GM21825 (cell line): Measurements from ENCODE around the gene KAZN.

Experiments
- ATAC-seq: cut with Tn5 transposase; IDR thresholded peaks from one replicate; pipeline ENCODE4 v1.9.1; 2021; ENCODE audit warnings: mild to moderate bottlenecking, moderate library complexity; ENCODE audit not compliant: unreplicated experiment

Gene KAZN

DNA sequence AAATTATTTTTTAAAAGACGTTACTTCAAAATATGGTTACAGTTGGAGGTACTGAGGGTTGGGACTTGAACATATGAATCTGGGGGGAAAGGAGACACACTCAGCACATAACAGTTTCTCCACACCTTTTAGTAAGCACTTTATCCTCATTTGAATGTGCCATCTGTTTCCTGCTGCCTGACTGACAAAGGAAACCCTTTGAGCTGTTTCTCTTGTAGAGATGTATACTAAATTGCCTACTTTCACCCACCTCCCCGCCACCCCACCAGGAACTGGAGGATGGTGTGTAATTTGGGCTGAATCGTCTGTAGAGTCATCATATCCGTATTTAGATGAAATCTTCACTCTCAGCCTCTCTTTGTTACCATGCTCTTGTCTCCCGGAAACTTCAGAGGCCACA, 108.1 kb downstream of the KAZN start:
- ATAC-seq, result no peak

- no peak for ATAC-seq
These were observed 109.3 kb downstream of the KAZN start for GRCh38 chr1:14707531-14708445.

GRCh38 chr1:14710331-14710730, 111.8 kb downstream of the KAZN start:
- ATAC-seq, result no peak

- ATAC-seq, result no peak
These were observed 113.7 kb downstream of the KAZN start for GRCh38 chr1:14712136-14712535.

GRCh38 chr1:14713077-14713476, 114.6 kb downstream of the KAZN start:
- no peak for ATAC-seq

- ATAC-seq, result no peak
These were observed 116.8 kb downstream of the KAZN start for GRCh38 chr1:14715266-14715665.

GRCh38 chr1:14715802-14716201, 117.3 kb downstream of the KAZN start:
- no peak for ATAC-seq

DNA sequence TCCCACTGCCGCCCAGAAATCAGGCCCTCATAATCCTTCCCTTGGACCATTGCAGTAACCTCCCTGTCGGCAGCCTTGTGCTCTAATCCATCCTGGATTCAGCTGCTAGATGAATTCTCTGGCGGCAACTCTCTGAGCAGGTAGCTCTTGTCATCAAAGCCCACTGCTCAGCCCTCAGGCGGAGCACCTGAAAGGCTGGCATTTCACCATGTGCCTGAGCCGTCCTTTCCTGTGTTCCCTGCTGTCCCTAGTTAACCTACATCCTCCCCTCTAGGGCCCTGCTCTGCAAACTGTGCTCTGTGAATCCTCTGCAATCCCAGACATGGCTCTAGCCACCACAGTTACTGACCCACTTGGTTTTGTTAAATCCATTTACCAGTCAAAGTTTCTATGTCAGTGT, 118.0 kb downstream of the KAZN start:
- no peak for ATAC-seq

DNA sequence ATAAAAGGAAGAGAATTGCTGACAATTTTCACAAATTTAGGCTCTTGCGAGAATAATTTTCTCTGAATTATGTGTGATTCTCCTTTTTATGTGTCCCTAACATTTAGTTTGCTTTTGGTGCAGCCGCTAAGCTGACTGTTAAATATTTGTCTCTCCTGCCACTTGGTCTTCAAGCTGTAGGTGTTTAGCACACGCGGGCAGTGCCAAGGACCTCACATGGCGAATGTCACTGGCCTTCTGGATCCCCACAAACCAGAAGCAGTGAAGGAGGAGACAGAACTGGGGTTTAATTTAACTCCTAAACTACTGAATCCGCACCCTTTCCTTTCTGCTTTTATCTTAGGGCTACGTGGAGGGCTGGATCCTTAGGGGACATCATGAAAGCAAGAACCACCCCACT, 120.0 kb downstream of the KAZN start:
- ATAC-seq, result no peak

GRCh38 chr1:14723401-14723800, 124.9 kb downstream of the KAZN start:
- no peak for ATAC-seq

DNA sequence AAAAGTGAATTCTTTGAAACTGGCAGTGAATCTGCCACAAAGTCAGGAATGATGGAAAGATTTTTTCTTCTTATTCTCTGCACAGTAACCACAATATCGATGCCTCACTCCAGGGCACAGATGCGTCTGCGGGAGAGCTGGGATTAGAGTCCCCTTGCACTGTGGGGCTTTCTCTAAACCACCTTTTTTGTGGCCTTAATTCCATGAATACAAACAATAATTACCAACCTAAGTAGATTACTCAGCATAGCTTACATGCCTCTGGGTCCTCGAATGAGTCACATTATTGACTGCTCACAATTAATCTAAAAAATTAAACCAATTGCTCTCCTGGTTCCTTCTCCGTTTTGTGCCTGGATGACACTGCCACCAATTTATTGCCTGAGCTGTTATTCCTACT, 125.8 kb downstream of the KAZN start:
- no peak for ATAC-seq

GRCh38 chr1:14724678-14725077, 126.2 kb downstream of the KAZN start:
- no peak for ATAC-seq

- ATAC-seq, result no peak
These were observed 126.8 kb downstream of the KAZN start for GRCh38 chr1:14725238-14725637.

GRCh38 chr1:14725695-14726094, 127.2 kb downstream of the KAZN start:
- ATAC-seq, result no peak

DNA sequence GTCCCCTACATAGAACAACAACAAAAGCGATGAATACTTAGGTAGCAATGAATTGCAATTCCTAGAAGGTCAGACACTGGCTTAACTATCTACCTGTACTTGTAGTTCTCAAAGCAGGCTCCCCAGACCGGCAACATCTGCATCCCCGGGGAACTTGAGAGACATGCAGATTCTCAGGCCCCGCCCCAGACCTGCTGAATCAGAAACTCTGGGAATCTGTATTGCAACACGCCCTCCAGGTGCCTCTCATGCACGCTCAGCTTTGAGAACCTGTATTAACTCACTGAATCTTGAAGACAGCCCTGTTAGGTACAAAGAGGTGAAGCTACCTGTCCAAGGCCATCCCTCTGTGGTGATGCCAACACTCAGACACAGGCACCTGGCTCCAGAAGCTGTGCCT, 128.1 kb downstream of the KAZN start:
- ATAC-seq, result no peak

GRCh38 chr1:14728516-14728915, 130.0 kb downstream of the KAZN start:
- ATAC-seq, result no peak

DNA sequence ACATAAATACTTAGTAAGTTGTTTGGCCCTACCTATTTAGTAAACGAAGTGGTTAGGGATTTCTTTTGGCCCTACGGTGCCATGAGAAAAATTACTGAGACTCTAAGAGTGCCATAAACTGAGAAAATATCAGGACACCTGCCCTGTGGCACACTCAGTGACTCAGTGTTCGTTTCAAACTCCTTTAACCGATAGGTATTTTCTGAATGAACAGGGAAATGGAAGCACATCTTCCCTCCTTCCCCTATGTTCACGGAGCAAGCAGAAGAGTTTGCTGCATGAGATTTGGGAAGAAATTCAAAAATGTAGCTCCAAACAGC, 134.2 kb downstream of the KAZN start:
- no peak for ATAC-seq

GRCh38 chr1:14733048-14733778, 134.7 kb downstream of the KAZN start:
- no peak for ATAC-seq

GRCh38 chr1:14733779-14734140, 135.3 kb downstream of the KAZN start:
- no peak for ATAC-seq

- no peak for ATAC-seq
These were observed 137.4 kb downstream of the KAZN start for GRCh38 chr1:14735841-14736240.

DNA sequence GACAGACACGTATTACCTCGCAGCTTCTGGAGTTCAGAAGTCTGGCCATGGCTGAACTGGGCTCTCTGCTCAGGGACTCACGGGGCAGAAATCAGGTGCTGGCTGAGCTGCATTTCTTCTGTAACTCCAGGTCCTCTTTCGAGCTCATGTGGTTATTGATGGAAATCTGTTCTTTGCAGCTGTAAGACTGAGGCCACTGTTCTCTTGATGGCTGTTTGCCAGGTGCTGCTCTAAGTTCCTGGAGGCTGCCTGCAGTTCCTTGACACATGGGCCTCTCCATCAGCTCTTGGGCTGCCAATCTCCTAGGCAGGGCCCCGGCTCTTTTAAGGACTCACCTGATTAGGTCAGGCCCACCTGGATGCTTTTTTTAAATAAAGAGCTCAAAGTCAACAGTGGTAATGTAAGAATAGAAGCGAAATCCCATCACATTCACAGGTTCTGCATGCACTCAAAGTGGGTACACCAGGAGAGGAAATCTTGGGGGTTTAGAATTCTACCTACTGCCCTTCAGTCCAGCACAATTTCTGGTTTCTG, 139.1 kb downstream of the KAZN start:
- ATAC-seq, result no peak

- ATAC-seq, result no peak
These were observed 139.8 kb downstream of the KAZN start for GRCh38 chr1:14738235-14738634.
